ENCODE results near the gene NME7.
A peak's percentile ranks its signal among the peaks of the same experiment; 100 is the strongest.

The NME7 gene

GRCh38 chr1:169133801-169134502 lies 233.6 kb downstream of the NME7 start:
- TF ChIP-seq, protein P1, sequence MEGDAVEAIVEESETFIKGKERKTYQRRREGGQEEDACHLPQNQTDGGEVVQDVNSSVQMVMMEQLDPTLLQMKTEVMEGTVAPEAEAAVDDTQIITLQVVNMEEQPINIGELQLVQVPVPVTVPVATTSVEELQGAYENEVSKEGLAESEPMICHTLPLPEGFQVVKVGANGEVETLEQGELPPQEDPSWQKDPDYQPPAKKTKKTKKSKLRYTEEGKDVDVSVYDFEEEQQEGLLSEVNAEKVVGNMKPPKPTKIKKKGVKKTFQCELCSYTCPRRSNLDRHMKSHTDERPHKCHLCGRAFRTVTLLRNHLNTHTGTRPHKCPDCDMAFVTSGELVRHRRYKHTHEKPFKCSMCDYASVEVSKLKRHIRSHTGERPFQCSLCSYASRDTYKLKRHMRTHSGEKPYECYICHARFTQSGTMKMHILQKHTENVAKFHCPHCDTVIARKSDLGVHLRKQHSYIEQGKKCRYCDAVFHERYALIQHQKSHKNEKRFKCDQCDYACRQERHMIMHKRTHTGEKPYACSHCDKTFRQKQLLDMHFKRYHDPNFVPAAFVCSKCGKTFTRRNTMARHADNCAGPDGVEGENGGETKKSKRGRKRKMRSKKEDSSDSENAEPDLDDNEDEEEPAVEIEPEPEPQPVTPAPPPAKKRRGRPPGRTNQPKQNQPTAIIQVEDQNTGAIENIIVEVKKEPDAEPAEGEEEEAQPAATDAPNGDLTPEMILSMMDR (IDR thresholded peaks at IDR 0.05; ENCODE audit: insufficient read depth, low read depth, low read length, missing control alignments): peak; percentile 58
- no peak overlapping the region for H3K4me3 ChIP-seq (ENCODE audit: low read length)
- peak; percentile 33 for DNase-seq (ENCODE audit: low read depth)

DNA sequence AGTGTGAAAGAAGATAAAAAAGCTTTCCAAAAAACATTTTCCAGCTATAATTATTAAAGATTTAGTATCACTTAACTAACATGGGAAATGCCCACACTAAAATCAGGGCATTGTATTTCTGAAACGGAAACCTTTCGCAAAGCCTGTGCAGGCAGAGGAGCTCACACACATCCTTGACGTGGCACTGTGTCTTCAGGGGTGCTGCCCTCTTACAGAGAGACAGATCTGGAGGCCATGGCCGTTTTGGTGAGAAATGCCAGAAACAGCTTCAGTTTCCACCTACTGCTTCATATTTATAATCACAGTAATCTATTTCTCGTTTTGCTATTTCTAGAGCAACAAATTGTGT lies 234.4 kb downstream of the NME7 start:
- TF ChIP-seq, protein P1 (IDR thresholded peaks at IDR 0.05; ENCODE audit: insufficient read depth, low read depth, low read length, missing control alignments): no peak
- DNase-seq (ENCODE audit: low read depth): no peak
- no peak overlapping the region for H3K4me3 ChIP-seq (ENCODE audit: low read length)

DNA sequence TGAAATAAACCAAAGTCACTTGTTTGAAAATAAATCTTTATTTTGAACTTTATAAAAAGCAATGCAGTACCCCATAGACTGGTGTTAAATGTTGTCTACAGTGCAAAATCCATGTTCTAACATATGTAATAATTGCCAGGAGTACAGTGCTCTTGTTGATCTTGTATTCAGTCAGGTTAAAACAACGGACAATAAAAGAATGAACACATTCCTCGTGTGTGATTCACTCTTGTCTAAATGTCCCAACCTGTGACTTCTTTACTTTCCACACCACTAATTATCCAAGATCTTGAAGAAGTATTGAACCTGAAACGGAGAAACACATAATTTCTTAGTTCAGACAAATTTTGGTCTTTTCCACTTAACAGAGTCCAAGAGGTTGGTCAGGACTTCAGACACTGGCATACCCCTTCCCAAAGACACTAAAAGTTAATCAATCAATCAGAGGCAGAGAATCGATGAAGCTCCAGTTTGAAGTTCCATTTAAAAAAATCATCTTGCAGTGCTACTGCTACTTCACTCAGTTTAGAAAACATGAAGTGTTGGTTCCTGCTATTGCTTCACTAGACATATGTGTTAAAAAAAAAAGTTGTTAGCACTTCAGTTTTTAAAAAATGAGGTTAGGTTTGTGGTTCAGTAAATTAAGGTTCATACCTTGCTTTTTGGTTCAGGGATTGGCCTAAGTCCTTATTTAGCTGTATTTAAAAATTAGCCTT lies 234.9 kb downstream of the NME7 start:
- TF ChIP-seq, protein P1 (IDR thresholded peaks at IDR 0.05; ENCODE audit: insufficient read depth, low read depth, low read length, missing control alignments): no peak
- H3K4me3 ChIP-seq (ENCODE audit: low read length): no peak overlapping the region
- DNase-seq (ENCODE audit: low read depth): peak; percentile 45

DNA sequence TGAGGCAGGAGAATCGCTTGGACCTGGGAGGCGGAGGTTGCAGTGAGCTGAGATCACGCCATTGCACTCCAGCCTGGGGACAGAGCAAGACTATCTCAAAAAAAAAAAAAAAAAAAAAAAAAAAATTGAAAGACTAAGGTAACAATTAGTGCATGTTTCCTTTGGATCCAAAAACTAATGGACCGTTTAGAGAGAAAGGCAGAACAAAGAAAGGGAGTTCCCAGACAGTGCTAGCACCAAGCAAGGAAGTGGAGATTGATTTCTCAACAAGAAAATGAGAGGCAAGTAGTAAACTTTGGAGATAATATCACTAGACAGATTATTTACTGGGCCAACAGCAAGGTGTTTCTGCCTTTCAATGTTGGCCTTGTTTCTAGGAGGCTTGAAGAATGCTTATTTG lies 236.9 kb downstream of the NME7 start:
- H3K4me3 ChIP-seq (ENCODE audit: low read length): no peak overlapping the region
- DNase-seq (ENCODE audit: low read depth): no peak
- TF ChIP-seq, protein P1 (IDR thresholded peaks at IDR 0.05; ENCODE audit: insufficient read depth, low read depth, low read length, missing control alignments): no peak

DNA sequence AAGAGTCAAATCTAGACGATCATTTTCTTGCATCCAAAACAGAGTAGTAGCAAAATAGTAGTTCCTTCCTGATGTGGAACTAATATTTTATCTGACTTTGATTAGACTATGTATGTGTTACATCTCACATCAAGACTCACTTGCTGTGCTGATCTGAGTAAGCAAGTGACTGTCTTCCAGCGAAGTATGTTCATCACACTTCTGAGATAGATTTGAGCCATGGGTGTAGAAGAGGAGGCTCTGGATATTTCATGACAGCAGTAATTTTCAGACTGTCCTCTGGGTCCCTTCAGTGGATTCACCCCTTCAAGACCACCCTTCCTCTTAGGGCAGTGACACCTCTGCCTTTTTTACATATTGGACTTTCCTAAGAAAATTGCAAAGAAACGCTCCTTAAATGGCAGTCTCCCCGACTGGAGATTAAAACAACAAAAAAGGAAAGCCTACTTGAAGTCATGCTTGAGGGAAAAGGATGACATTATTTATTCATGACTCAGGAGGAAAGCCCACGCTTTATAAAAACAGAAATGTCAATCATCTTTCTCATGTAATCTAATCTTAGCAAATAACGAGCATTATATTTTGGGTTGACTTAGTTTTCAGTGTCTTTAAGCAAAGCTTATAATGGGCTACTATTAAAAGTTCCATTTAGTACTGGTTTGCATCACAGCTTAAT lies 238.3 kb downstream of the NME7 start:
- DNase-seq (ENCODE audit: low read depth): peak; percentile 48
- TF ChIP-seq, protein P1 (IDR thresholded peaks at IDR 0.05; ENCODE audit: insufficient read depth, low read depth, low read length, missing control alignments): no peak
- no peak overlapping the region for H3K4me3 ChIP-seq (ENCODE audit: low read length)

- H3K4me3 ChIP-seq (ENCODE audit: low read length): no peak overlapping the region
- TF ChIP-seq, protein P1 (IDR thresholded peaks at IDR 0.05; ENCODE audit: insufficient read depth, low read depth, low read length, missing control alignments): no peak
- DNase-seq (ENCODE audit: low read depth): no peak
These were observed 239.0 kb downstream of the NME7 start for GRCh38 chr1:169128562-169128961.

All from epithelial cell of esophagus (primary cell).